ENCODE measurements around the gene ATXN1. TPM values are rescaled to one million over a fixed set of nuclear protein-coding genes. Genes with fewer than 3 reads are reported as not detected.

The ATXN1 gene
- total and polyA plus RNA-seq, 2 of the 8 experiments (the other 6 are each of a cell fraction or from before 2014, with no cell fraction given) = 1.6 to 4.0 TPM

DNA sequence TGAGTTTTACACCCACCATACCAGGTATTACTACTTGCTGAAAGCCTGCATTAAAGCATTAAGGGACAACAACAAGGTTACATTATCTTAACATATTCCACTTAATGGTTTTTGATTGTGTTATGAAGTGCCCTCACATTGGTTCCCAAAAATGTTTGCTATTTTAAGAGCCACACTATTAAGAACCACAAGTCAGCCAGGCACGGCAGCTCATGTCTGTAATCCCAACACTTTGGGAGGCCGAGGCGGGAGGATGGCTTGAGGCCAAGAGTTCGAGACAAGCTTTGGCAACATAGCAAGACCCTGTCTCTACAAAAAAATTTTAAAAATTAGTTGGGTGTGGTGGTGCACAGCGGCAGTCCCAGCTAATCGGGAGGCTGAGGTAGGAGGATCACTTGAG, 28.2 kb downstream of the ATXN1 start:
- no peak overlapping the region for H2AK5ac ChIP-seq (ENCODE audit: low read depth, low read length)
- H3K9me3 ChIP-seq (ENCODE audit: insufficient read depth in 2 of 2, low read depth in 1 of 2, low read length in 1 of 2) = no peaks in the 10 kb centered on the region
- H3K23me2 ChIP-seq (ENCODE audit: low read depth, low read length) = no peaks in the 10 kb centered on the region
- H3K18ac ChIP-seq (ENCODE audit: extremely low read depth, low read length) = no peak overlapping the region
- no peak overlapping the region for H3K23ac ChIP-seq (ENCODE audit: insufficient read length)
- H3K4ac ChIP-seq (replicated peaks; ENCODE audit: insufficient read length, low read depth, low read length) = no peak overlapping the region
- no peak overlapping the region for H3K27ac ChIP-seq (ENCODE audit: low read depth, low read length)
- no peak overlapping the region for H2BK20ac ChIP-seq (ENCODE audit: low read length)
- no peak for FAIRE-seq
- no peak overlapping the region for H3K9ac ChIP-seq (replicated peaks in 1 of 4; ENCODE audit: extremely low read depth in 1 of 4, low read depth in 3 of 4, low read length in 3 of 4)
- no peak overlapping the region for H2AFZ ChIP-seq (ENCODE audit: low read length)
- no peak overlapping the region for H4K5ac ChIP-seq (ENCODE audit: insufficient read length, low read depth, low read length)
- ChIA-PET POLR2A (ENCODE audit: partially characterized antibody) (interaction anchor here (0.9 kb wide), 1 partner anchor 8 kb away, joined by 3 read pairs; no protein-coding TSS in a partner anchor), CTCF (ENCODE audit: partially characterized antibody) (interaction anchor here (0.6 to 0.9 kb wide), 3 partner anchors 25 to 232 kb away, joined by 3 read pairs; no protein-coding TSS in a partner anchor)
- no peaks in the 10 kb centered on the region for H3K27me3 ChIP-seq (replicated peaks in 1 of 4; ENCODE audit: control insufficient read depth in 3 of 4, extremely low read depth in 1 of 4, insufficient read depth in 3 of 4, low read length in 3 of 4)
- H2BK5ac ChIP-seq (ENCODE audit: low read depth, low read length) = no peak overlapping the region
- H3K4me1 ChIP-seq (replicated peaks in 1 of 4; ENCODE audit: control insufficient read depth in 3 of 4, insufficient read depth in 4 of 4, low read length in 3 of 4) = no peaks in the 10 kb centered on the region; a peak in 1 of 7 replicates
- H4K20me1 ChIP-seq (replicated peaks in 1 of 2; ENCODE audit: control insufficient read depth in 1 of 2, insufficient read depth in 2 of 2, low read length in 2 of 2) = no peaks in the 10 kb centered on the region
- H3K79me2 ChIP-seq (ENCODE audit: control insufficient read depth in 1 of 2, insufficient read depth in 2 of 2, low read length in 2 of 2) = no peaks in the 10 kb centered on the region
- H2BK120ac ChIP-seq (replicated peaks; ENCODE audit: low read depth, low read length) = no peak overlapping the region
- H3K4me3 ChIP-seq (ENCODE audit: extremely low read depth in 1 of 4, insufficient read depth in 2 of 4, low read depth in 3 of 4, low read length in 4 of 4) = no peak overlapping the region
- H3K14ac ChIP-seq (ENCODE audit: insufficient read length) = no peak overlapping the region
- no peak overlapping the region for H3K4me2 ChIP-seq (ENCODE audit: insufficient read depth in 1 of 2, low read depth in 2 of 2, low read length in 2 of 2)
- WGBS, 2 experiments (ENCODE audit: extremely low coverage in 1 of 2, insufficient coverage in 1 of 2, insufficient read length in 1 of 2, insufficient replicate concordance in 2 of 2, low coverage in 1 of 2, low lambda C conversion rate in 2 of 2, missing lambda C conversion rate in 1 of 2) = 91% methylated on average over 6 of the region's 6 CpGs; no CpG with 5 or more reads in 1 of the 2 experiments
- no peak for DNase-seq (ENCODE audit: low read depth in 1 of 2, low spot score in 2 of 2)
- no peak overlapping the region for H4K91ac ChIP-seq (replicated peaks; ENCODE audit: insufficient read length, low read length)
- no peak overlapping the region for H2BK12ac ChIP-seq (ENCODE audit: low read depth, low read length)
- H3K56ac ChIP-seq (replicated peaks; ENCODE audit: insufficient read length, low read depth, low read length) = no peak overlapping the region
- H2BK15ac ChIP-seq (ENCODE audit: low read length) = no peak overlapping the region
- H3K36me3 ChIP-seq (ENCODE audit: control insufficient read depth in 2 of 4, insufficient read depth in 4 of 4, low read length in 3 of 4) = no peaks in the 10 kb centered on the region
- H4K8ac ChIP-seq (ENCODE audit: extremely low read depth, insufficient read depth, low read length) = no peak overlapping the region
- no peaks in the 10 kb centered on the region for H3K79me1 ChIP-seq (ENCODE audit: low read depth, low read length)
- TF ChIP-seq, protein P1, sequence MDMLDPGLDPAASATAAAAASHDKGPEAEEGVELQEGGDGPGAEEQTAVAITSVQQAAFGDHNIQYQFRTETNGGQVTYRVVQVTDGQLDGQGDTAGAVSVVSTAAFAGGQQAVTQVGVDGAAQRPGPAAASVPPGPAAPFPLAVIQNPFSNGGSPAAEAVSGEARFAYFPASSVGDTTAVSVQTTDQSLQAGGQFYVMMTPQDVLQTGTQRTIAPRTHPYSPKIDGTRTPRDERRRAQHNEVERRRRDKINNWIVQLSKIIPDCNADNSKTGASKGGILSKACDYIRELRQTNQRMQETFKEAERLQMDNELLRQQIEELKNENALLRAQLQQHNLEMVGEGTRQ (IDR thresholded peaks at IDR 0.05; ENCODE audit: low read length) = no peak
- no peak for TF ChIP-seq SRF (IDR thresholded peaks at IDR 0.05; ENCODE audit: low read depth, low read length)
- no peak for TF ChIP-seq POLR2A (IDR thresholded peaks at IDR 0.05; ENCODE audit: control extremely low read depth in 1 of 2, low read depth in 2 of 2, low read length in 2 of 2)
- no peak for TF ChIP-seq GTF2F1 (IDR thresholded peaks at IDR 0.05; ENCODE audit: borderline replicate concordance, low read depth, low read length)
- TF ChIP-seq SIX5 (IDR thresholded peaks at IDR 0.05; ENCODE audit: low read depth, low read length) = no peak
- TF ChIP-seq EGR1 (IDR thresholded peaks at IDR 0.05; ENCODE audit: borderline replicate concordance, low read depth, low read length) = no peak
- TF ChIP-seq SAP30 (IDR thresholded peaks at IDR 0.05; ENCODE audit: insufficient read depth, insufficient replicate concordance, low read length) = no peak
- no peak for TF ChIP-seq CBX5 (IDR thresholded peaks at IDR 0.05; ENCODE audit: low read depth, low read length)
- no peak for TF ChIP-seq NANOG (IDR thresholded peaks at IDR 0.05; ENCODE audit: insufficient read depth, low read depth, low read length, poor library complexity, severe bottlenecking)
- no peak for TF ChIP-seq TEAD4 (IDR thresholded peaks at IDR 0.05; ENCODE audit: low read depth, low read length)
- no peak for TF ChIP-seq SP1 (IDR thresholded peaks at IDR 0.05; ENCODE audit: low read depth, low read length)
- TF ChIP-seq EP300 (IDR thresholded peaks at IDR 0.05; ENCODE audit: borderline replicate concordance in 1 of 2, low read depth in 2 of 2, low read length in 2 of 2) = no peak
